IgD-negative memory B cell (primary cell): ENCODE results near the gene BCKDHB. TPM values are rescaled to one million over a fixed set of nuclear protein-coding genes. Genes with fewer than 3 reads are reported as not detected.
A peak's percentile ranks its signal among the peaks of the same experiment; 100 is the strongest.
"Not testable (repeated sequence)": the region's sequence is repeated elsewhere in the genome, so short reads cannot be mapped to it uniquely, and the experiment has no call there.

Source experiments
- H3K27ac Mint-ChIP-seq, 3 donors: one replicate each; pipeline ENCODE4 v1.8.0; 2020 to 2022; ENCODE audit warnings: mild to moderate bottlenecking in 3 of 3, mixed read lengths in 3 of 3, moderate library complexity in 1 of 3
- H3K27me3 Mint-ChIP-seq: one replicate; pipeline ENCODE4 v1.8.0; 2021; ENCODE audit warnings: mixed read lengths
- H3K36me3 Mint-ChIP-seq: one replicate; pipeline ENCODE4 v1.8.0; 2020; ENCODE audit warnings: mild to moderate bottlenecking, mixed read lengths
- H3K4me1 Mint-ChIP-seq, 3 donors: one replicate each; pipeline ENCODE4 v1.8.0; 2020 to 2022; ENCODE audit warnings: mixed read lengths in 3 of 3, mild to moderate bottlenecking in 1 of 3
- H3K4me3 Mint-ChIP-seq, 4 donors: one replicate each; pipeline ENCODE4 v1.8.0; 2020 to 2022; ENCODE audit warnings: mild to moderate bottlenecking in 4 of 4, mixed read lengths in 4 of 4, moderate library complexity in 3 of 4
- H3K9me3 Mint-ChIP-seq, 3 donors: one replicate each; pipeline ENCODE4 v1.8.0; 2020 to 2021; ENCODE audit warnings: mixed read lengths in 3 of 3, mild to moderate bottlenecking in 1 of 3
- polyA plus RNA-seq: library from polyadenylated mRNA; unstranded; fragments of 300-500 nt; fragmentation: Illumina TruSeq; gene quantifications from one replicate; pipeline ENCODE4 v1.2.3, GENCODE V29; 2021

Gene BCKDHB
- polyA plus RNA-seq, 1 donor from 2014 or later = 17.4 TPM

DNA sequence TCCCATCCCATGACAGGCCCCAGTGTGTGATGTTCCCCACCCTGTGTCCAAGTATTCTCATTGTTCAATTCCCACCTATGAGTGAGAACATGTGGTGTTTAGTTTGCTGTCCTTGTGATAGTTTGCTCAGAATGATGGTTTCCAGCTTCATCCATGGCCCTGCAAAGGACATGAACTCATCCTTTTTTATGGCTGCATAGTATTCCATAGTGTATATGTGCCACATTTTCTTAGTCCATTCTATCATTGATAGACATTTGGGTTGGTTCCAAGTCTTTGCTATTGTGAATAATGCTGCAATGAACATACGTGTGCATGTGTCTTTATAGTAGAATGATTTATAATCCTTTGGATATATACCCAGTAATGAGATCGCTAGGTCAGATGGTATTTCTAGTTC is 132.3 kb downstream of the BCKDHB start:
- H3K4me1 Mint-ChIP-seq, H3K27me3 Mint-ChIP-seq, H3K4me3 Mint-ChIP-seq, H3K9me3 Mint-ChIP-seq, H3K27ac Mint-ChIP-seq: not testable (repeated sequence)
- peaks cover 17% of the 10 kb centered on the region for H3K36me3 Mint-ChIP-seq

DNA sequence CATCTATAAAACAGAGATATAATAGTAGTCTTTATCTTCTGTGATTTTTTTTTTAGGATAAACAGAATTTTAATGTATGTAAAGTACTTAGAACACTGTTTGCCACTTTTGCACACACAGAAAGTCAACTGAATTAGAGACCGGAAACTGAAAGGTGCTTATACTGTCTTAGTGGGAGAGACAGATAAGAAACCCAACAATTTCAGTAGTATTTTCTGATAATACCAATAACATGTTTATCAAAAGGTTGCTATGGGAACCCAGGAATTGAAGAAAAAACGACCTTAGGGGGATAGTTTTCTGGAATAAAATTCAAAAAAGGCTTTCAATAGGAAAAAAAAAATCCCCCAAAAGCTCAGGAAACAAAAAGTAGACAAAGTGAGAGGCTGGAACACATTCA is 138.6 kb downstream of the BCKDHB start:
- Mint-ChIP-seq H3K4me1 (no peaks in the 10 kb centered on the region), H3K36me3 (peaks cover 10% of the 10 kb centered on the region), H3K4me3 (no peak overlapping the region), H3K27me3 (no peaks in the 10 kb centered on the region), H3K27ac (no peak overlapping the region), H3K9me3 (peaks cover 0 to 2% (median 0%) of the 10 kb centered on the region in 3 donors)

DNA sequence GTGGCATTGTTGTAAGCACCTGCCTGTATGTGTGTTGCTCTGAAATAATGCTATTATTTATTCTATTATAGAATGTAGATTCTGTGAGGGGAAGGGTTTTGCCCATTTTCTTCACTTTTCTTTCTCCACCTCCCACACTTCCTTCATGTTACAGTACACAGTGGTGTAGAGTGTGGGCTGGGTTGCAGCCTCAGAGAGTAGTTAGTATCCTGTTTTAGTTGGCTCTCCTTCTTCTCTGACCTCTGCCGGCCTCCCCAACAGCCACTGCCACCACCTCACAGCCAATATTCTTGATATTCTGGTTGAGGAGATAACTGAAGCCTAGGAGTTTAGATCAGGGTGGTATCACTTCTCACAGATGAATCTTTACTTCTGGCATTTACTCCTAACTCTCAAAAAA is 143.4 kb downstream of the BCKDHB start:
- H3K27me3 Mint-ChIP-seq = no peaks in the 10 kb centered on the region
- H3K27ac Mint-ChIP-seq = no peak overlapping the region
- H3K4me1 Mint-ChIP-seq = no peaks in the 10 kb centered on the region
- no peak overlapping the region for H3K4me3 Mint-ChIP-seq
- H3K9me3 Mint-ChIP-seq = no peaks in the 10 kb centered on the region
- H3K36me3 Mint-ChIP-seq = peaks cover 8% of the 10 kb centered on the region

DNA sequence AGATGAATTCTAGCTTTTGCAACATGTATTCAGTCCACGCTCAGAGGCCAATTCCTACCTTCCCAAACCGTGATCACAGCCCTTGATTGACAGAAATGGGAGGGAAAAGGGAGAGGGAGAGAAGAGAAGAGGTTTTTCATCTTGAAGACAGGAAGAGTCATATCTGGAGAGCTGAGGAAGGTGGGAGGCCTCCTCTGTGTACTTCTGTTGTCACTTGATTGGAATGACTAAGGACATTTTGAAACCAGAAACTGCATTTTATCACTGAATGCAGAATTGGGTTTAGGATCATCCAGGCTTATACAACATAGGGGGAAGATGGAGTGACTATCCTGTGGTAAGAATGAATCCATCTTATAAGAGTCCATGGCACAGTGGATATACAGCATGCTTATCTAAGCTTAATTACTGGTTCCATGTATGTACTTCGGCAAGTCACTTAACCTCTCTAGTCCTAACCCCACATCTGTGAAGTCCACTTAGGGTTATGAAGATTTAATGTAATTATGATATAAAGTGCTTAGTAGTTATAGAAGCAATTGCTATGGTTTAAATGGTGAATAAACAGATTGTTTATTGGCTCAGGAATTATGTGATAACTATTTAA is 144.0 kb downstream of the BCKDHB start:
- Mint-ChIP-seq H3K4me1 (no peaks in the 10 kb centered on the region), H3K4me3 (no peak overlapping the region)

DNA sequence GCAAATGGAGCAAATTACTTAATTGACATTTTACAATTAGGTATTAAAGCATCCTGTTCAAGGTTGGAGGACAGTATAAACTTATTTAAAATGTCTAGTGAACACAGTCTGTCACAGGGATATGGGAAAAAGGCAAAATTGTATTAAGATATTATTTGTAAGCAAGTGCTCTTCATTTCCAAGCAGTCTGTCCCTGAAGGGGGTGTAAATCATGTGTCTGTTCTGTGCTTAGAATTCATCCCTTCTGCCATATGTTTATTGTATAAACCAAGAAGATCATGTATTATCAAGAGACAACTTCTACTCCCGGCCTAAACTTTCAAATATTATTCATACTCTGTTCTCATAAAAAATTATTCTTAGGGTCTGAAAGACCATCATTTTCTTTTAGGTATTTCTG is 144.8 kb downstream of the BCKDHB start:
- H3K27ac Mint-ChIP-seq = no peak overlapping the region
- no peaks in the 10 kb centered on the region for H3K4me1 Mint-ChIP-seq
- no peaks in the 10 kb centered on the region for H3K27me3 Mint-ChIP-seq
- H3K36me3 Mint-ChIP-seq = peaks cover 10% of the 10 kb centered on the region
- H3K9me3 Mint-ChIP-seq = no peaks in the 10 kb centered on the region
- no peak overlapping the region for H3K4me3 Mint-ChIP-seq

More for the DNA sequence above, 144.0 kb downstream of the BCKDHB start:
- no peaks in the 10 kb centered on the region for H3K9me3 Mint-ChIP-seq
- H3K27me3 Mint-ChIP-seq = no peaks in the 10 kb centered on the region
- peaks cover 10% of the 10 kb centered on the region for H3K36me3 Mint-ChIP-seq
- peak overlapping the region in 1 of 3 donors; percentile 44 for H3K27ac Mint-ChIP-seq

DNA sequence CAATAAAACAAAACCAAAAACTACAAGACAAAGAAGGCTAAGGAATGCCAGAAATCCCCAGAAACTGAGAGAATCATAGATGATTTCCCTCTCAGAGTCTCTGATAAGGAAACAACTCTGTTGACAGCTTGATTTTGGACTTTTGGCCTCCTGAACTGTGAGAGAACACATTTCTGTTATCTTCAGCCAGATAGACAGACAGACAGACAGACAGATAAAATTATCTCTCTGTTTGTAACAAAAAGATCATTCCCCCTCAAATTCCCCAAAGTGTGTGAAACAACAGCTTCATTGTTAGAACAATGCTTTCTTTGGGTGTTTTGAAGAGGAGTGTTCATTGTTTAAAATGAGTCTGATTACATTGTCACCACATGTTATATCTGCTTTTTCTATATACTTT is 148.2 kb downstream of the BCKDHB start:
- Mint-ChIP-seq H3K27me3 (no peaks in the 10 kb centered on the region), H3K9me3 (no peaks in the 10 kb centered on the region), H3K27ac (no peak overlapping the region), H3K4me3 (no peak overlapping the region), H3K36me3 (peaks cover 10% of the 10 kb centered on the region), H3K4me1 (no peaks in the 10 kb centered on the region)

DNA sequence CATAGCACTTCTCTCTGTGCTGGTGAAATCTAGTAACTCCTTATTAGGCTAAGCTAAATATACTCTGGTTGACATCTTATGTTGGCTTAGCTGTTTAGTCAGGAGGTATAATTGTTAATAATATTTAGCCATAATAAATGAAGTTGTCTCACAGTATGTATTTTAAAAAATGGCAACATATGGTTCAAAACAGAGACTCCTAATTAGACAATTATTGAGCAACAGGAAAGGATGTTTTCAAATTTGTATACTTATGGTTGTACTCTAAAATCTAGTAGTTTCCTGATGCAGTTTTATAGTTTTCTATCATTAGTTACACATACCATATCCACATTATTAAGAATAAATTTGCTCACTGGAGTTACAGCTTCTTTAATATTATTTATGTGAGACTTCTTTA is 150.2 kb downstream of the BCKDHB start:
- H3K4me3 Mint-ChIP-seq = no peak overlapping the region
- no peaks in the 10 kb centered on the region for H3K4me1 Mint-ChIP-seq
- H3K9me3 Mint-ChIP-seq = no peaks in the 10 kb centered on the region
- H3K27ac Mint-ChIP-seq = no peak overlapping the region
- H3K27me3 Mint-ChIP-seq = no peaks in the 10 kb centered on the region
- H3K36me3 Mint-ChIP-seq = peaks cover 8% of the 10 kb centered on the region

DNA sequence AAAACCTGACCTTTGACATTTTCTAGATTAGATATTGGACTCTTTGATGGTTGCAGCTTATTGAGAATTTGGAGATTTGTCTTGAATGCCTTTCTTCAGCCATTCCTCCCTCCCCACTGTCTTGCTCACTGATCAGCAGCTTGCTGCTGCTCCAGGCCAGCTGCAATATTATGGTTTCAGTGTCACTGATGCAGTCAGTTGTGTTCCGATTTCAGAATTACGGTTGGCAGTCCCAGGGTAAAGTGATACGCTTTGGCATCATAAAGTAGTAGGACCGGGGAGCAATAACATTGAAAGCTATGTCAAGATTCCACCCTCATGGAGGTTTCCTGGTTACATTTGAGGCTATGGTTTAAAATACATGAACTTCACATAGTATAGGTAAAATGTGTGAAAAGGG is 152.6 kb downstream of the BCKDHB start:
- no peak overlapping the region for H3K27ac Mint-ChIP-seq
- no peaks in the 10 kb centered on the region for H3K4me1 Mint-ChIP-seq
- no peaks in the 10 kb centered on the region for H3K9me3 Mint-ChIP-seq

DNA sequence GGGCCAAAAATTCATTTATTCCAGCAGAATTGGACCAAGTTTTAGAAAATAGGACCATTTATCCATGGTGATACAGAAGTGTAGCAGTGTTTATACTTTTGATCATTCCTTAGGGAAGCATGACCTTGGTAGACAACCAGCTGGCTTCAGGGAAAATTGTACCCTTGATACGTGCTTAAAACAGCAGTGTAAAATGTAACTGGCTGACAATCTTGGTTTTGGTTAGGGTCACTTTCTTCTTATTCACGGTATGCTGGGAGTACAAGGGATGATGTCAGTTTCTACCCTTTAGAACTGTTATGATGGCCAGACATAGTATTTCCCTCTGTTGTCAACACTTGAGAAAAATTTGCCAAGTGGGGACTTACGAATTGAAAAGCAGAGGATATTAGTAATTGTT is 157.1 kb downstream of the BCKDHB start:
- Mint-ChIP-seq H3K27ac (no peak overlapping the region), H3K9me3 (no peaks in the 10 kb centered on the region), H3K4me1 (no peaks in the 10 kb centered on the region), H3K36me3 (peaks cover 9% of the 10 kb centered on the region), H3K4me3 (no peak overlapping the region), H3K27me3 (no peaks in the 10 kb centered on the region)

More for the DNA sequence above, 152.6 kb downstream of the BCKDHB start:
- no peak overlapping the region for H3K4me3 Mint-ChIP-seq
- H3K36me3 Mint-ChIP-seq = peaks cover 5% of the 10 kb centered on the region
- no peaks in the 10 kb centered on the region for H3K27me3 Mint-ChIP-seq

DNA sequence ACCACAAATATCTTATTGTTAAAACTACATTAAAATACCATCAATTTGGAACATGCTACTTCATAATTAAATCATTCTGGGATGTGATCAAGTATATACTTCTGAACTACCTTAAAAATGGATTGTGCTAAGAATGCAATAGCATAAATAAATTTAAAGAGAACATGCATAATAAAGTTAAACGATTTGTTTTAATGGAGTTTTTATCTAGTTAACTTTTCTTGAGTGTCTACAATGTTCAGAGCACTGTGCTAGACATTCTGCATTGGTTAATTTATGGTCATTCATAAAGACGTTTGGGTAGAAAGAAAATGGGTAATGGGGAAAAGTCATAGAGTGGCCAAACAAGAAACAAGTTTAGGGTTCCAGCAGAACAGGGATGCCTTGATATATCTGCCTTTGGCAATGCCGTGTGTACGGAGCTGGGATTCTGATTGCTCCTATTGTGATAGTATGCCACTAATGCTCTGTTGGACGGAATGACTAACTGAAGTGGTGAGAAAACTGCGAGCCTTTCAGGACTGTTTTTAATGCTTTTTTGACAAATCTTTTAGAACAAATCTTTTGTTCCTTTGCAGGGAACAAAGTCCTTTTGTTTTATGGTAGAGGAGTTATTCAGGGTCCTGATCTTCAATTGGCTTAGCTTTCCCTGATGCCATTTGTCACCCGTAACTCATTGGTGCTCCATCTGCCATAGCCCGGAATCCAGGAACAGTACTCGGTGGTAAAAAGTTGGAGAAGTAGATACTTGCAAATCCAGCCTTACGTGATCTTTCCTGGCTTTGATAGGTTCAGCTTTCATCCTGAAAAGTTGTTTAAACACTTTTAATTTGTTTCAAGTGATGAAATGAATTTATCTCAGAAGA is 162.6 kb downstream of the BCKDHB start:
- peaks cover 0 to 4% (median 0%) of the 10 kb centered on the region in 3 donors for H3K9me3 Mint-ChIP-seq
- H3K27me3 Mint-ChIP-seq = no peaks in the 10 kb centered on the region
- H3K27ac Mint-ChIP-seq = no peak overlapping the region

DNA sequence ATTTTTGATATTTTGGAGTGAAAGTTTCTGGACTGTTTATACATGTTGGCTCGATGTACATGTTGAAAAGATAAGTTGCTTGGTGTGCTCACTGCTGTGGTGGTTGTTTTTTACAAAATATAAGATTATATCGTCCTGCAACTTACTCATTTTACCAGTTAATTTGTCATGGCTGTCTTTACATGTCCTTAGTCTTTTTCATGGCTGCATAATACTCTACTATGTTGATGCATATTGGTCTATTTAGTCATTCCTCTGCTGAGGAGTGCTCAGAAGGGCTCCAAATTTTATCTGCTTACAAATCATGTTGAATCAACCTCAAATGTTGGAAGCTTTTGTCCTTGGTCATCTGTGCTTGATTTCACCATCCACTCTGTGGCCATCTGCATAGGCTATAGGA is 164.6 kb downstream of the BCKDHB start:
- Mint-ChIP-seq H3K27me3 (no peaks in the 10 kb centered on the region), H3K36me3 (peaks cover 3% of the 10 kb centered on the region), H3K27ac (no peak overlapping the region), H3K4me3 (no peak overlapping the region), H3K9me3 (peaks cover 0 to 4% (median 0%) of the 10 kb centered on the region in 3 donors), H3K4me1 (no peaks in the 10 kb centered on the region)

More for the DNA sequence above, 162.6 kb downstream of the BCKDHB start:
- H3K4me1 Mint-ChIP-seq = no peaks in the 10 kb centered on the region
- H3K4me3 Mint-ChIP-seq = no peak overlapping the region
- H3K36me3 Mint-ChIP-seq = peaks cover 7% of the 10 kb centered on the region

DNA sequence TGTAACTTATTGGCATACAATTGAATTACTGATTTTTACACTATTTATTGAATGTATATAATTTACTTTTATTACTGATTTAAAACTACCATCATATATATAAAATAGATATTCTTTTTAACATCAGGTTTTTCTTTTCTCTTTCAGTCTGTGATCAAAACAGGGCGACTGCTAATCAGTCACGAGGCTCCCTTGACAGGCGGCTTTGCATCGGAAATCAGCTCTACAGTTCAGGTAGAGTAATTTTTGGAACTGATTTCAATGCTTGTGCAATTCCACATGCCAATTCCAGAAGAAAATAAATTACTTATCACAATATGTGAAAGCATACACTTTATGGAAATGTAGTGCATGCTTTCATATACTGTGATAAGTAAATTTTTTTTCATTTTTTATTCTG is 166.5 kb downstream of the BCKDHB start:
- H3K27ac Mint-ChIP-seq = no peak overlapping the region
- H3K36me3 Mint-ChIP-seq = no peaks in the 10 kb centered on the region
- H3K4me1 Mint-ChIP-seq = no peaks in the 10 kb centered on the region
- H3K4me3 Mint-ChIP-seq = no peak overlapping the region
- H3K9me3 Mint-ChIP-seq = peaks cover 0 to 4% (median 0%) of the 10 kb centered on the region in 3 donors
- no peaks in the 10 kb centered on the region for H3K27me3 Mint-ChIP-seq

DNA sequence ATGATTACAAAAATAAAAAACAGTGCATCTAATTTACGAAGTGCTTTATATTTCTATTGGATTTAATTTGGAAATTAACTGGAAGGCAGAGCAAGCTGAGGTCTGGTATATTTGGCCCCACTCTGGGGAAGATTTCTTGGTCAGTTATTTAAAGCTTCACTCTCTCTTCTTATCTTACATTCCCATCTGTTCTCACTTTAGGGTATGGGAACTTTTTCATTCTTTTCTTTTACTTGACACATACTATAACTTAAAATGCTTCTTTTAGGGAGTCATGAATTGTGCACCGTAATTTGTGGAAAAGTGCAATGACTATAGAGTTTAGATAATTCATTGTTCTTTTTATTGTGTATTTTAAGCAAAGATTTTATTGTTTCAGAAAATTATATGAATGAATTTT is 170.4 kb downstream of the BCKDHB start:
- Mint-ChIP-seq H3K9me3 (no peaks in the 10 kb centered on the region), H3K36me3 (peaks cover 7% of the 10 kb centered on the region), H3K4me3 (no peak overlapping the region), H3K27me3 (no peaks in the 10 kb centered on the region), H3K4me1 (peaks cover 0 to 2% (median 0%) of the 10 kb centered on the region in 3 donors), H3K27ac (no peak overlapping the region)

DNA sequence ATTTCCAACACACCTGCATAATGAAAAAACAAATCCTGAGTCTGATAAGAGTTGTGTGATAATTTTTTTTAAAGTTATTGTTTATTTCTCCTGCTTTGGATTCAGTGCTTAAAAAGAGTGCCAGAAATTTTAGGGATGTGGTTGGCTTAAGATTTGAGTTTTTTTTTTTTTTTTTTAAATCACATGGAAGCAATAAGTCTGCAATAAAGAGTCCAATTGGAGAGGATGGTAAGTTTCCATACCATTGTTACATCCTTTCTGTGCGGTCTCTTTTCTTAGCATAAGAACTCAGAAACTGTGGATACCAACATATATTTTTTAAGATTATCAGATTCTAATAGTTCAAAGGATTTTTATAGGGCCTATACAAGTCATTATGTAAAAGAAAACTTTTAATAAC is 171.0 kb downstream of the BCKDHB start:
- Mint-ChIP-seq H3K9me3 (no peaks in the 10 kb centered on the region), H3K27me3 (no peaks in the 10 kb centered on the region), H3K4me1 (peaks cover 0 to 2% (median 0%) of the 10 kb centered on the region in 3 donors)

DNA sequence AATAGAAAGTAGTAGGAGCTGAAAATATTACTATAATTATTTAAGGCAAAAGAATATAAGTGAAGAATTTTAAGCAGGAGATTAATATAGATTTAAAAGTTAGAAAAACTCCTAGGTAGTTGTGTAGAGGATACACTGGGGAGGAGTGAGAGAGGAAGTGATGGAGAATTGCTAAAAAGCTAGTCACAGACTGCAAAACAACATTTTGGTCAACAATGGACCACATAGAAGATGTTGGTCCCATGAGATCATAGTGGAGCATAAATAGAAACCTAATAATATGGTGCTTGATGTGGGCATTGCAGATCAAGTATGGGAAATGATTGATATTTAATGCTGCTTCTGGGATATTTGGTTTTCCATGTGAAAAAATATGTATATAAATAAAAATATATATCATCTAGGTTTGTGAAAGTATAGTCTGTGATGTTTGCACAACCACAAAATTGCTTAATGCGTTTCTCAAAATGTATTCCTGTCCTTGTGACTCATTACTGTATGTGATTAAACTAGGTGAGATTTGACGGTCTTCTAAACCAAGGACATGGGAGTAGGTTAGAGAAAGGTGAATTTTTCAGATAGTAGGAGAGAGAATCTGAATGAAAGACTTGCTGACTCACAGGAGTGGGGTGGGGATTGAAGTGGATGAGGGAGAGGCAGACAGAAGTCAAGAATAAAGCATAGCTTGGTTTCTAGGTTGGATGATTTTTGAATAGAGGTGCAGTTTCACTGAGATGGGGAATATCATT is 174.0 kb downstream of the BCKDHB start:
- peaks cover 0 to 2% (median 0%) of the 10 kb centered on the region in 3 donors for H3K4me1 Mint-ChIP-seq
- H3K27me3 Mint-ChIP-seq = no peaks in the 10 kb centered on the region
- no peaks in the 10 kb centered on the region for H3K9me3 Mint-ChIP-seq
- H3K27ac Mint-ChIP-seq = no peak overlapping the region
- peaks cover 7% of the 10 kb centered on the region for H3K36me3 Mint-ChIP-seq
- no peak overlapping the region for H3K4me3 Mint-ChIP-seq

More for the DNA sequence above, 171.0 kb downstream of the BCKDHB start:
- H3K4me3 Mint-ChIP-seq = no peak overlapping the region
- no peak overlapping the region for H3K27ac Mint-ChIP-seq
- H3K36me3 Mint-ChIP-seq = peaks cover 7% of the 10 kb centered on the region
